ENCODE measurements around the gene C1QL4. TPM values are rescaled to one million over a fixed set of nuclear protein-coding genes. Genes with fewer than 3 reads are reported as not detected.
"Not testable (repeated sequence)": the region's sequence is repeated elsewhere in the genome, so short reads cannot be mapped to it uniquely, and the experiment has no call there.

The C1QL4 gene
- total RNA-seq, 1 donor from 2014 or later: not detected

- intact Hi-C loops (cut with micrococcal nuclease): no loop called here
Measured at GRCh38 chr12:49283541-49284429, 53.2 kb downstream of the C1QL4 start.

GRCh38 chr12:49282740-49283375 lies 54.1 kb downstream of the C1QL4 start:
- intact Hi-C loops (cut with micrococcal nuclease): not testable (repeated sequence)

Other genes with a start within 250 kb of the C1QL4 start
- gene DHH, start 242.4 kb downstream of the C1QL4 start, total RNA-seq: 0.07 TPM in 1 of 2 replicates, not detected in the other
- 61.9 and 64.4 TPM in 2 replicates for gene LMBR1L, start 226.3 kb downstream of the C1QL4 start, total RNA-seq
- gene TUBA1B, start 205.8 kb downstream of the C1QL4 start, total RNA-seq: 1,474 and 1,482 TPM in 2 replicates
- 57.8 and 58.6 TPM in 2 replicates for gene TUBA1A, start 148.1 kb downstream of the C1QL4 start, total RNA-seq
- 204 and 205 TPM in 2 replicates for gene TUBA1C, start 72.1 kb downstream of the C1QL4 start, total RNA-seq
- not detected in 2 replicates for gene PRPH, start 42.0 kb downstream of the C1QL4 start, total RNA-seq
- gene TROAP, start 13.9 kb downstream of the C1QL4 start, total RNA-seq: 62.2 and 67.1 TPM in 2 replicates
- gene DNAJC22, start 9.7 kb upstream of the C1QL4 start, total RNA-seq: not detected in 2 replicates
- 11.4 and 15.7 TPM in 2 replicates for gene SPATS2, start 30.3 kb upstream of the C1QL4 start, total RNA-seq
- 0.71 and 0.83 TPM in 2 replicates for gene KCNH3, start 201.8 kb upstream of the C1QL4 start, total RNA-seq
- gene MCRS1, start 231.0 kb upstream of the C1QL4 start, total RNA-seq: 72.2 and 72.4 TPM in 2 replicates

Measured in T-helper 1 cell treated with Interleukin-12 subunit alpha and Interleukin-12 subunit beta and Interleukin-4 antibody, amounts not matched to agents 30 ng/mL and 1 ng/mL, for 36 hours (primary cell).